OCI-LY1 (cell line): Measurements from ENCODE around the gene POLD2.

ENCODE experiments used
- H2AFZ ChIP-seq: fragments of 200-600 bp; sonication (generic), shearing (Covaris generic); 2 replicates; pipeline ENCODE4 v1.6.0; 2014; ENCODE audit warnings: antibody characterized with exemption, mild to moderate bottlenecking, low read length
- H3F3A ChIP-seq: fragments of 200-600 bp; sonication (generic), shearing (Covaris generic); 2 replicates; pipeline ENCODE4 v1.6.0; 2014; ENCODE audit warnings: mild to moderate bottlenecking, antibody characterized with exemption, low read length, moderate library complexity; ENCODE audit not compliant: insufficient read depth
- H3K27ac ChIP-seq: fragments of 200-600 bp; sonication (generic); 2 replicates; pipeline ENCODE4 v1.5.1; 2014; ENCODE audit warnings: low read length, mixed run types, mild to moderate bottlenecking, low read depth; ENCODE audit not compliant: poor library complexity, severe bottlenecking
- H3K27me3 ChIP-seq: fragments of 200-600 bp; sonication (generic); 2 replicates; pipeline ENCODE4 v1.6.0; 2014; ENCODE audit warnings: antibody characterized with exemption, mild to moderate bottlenecking, low read length, moderate library complexity; ENCODE audit not compliant: insufficient read depth
- H3K36me3 ChIP-seq: fragments of 200-600 bp; sonication (generic); 2 replicates; pipeline ENCODE4 v1.6.1; 2014; ENCODE audit warnings: mild to moderate bottlenecking, antibody characterized with exemption, low read length, moderate library complexity, mixed read lengths; ENCODE audit not compliant: insufficient read depth
- H3K4me1 ChIP-seq: fragments of 200-600 bp; sonication (generic); 2 replicates; pipeline ENCODE4 v1.5.1; 2014; ENCODE audit warnings: mild to moderate bottlenecking, low read length, moderate library complexity; ENCODE audit not compliant: insufficient read depth, severe bottlenecking
- H3K4me2 ChIP-seq: fragments of 200-600 bp; sonication (generic), shearing (Covaris generic); 2 replicates; pipeline ENCODE4 v1.6.1; 2014; ENCODE audit warnings: low read length
- H3K4me3 ChIP-seq: fragments of 200-600 bp; sonication (generic); 2 replicates; pipeline ENCODE4 v1.5.1; 2014; ENCODE audit warnings: low read length, low read depth, mild to moderate bottlenecking, mixed read lengths; ENCODE audit not compliant: poor library complexity, severe bottlenecking
- H3K79me2 ChIP-seq: fragments of 200-600 bp; shearing (Covaris generic); 2 replicates; pipeline ENCODE4 v1.6.1; 2016; ENCODE audit warnings: mixed run types, low read length, mixed read lengths; ENCODE audit not compliant: insufficient read depth
- H3K9ac ChIP-seq: fragments of 200-600 bp; sonication (generic), shearing (Covaris generic); 2 replicates; pipeline ENCODE4 v1.6.1; 2014; ENCODE audit warnings: mild to moderate bottlenecking, low read length, mixed read lengths
- H3K9me2 ChIP-seq: fragments of 200-600 bp; sonication (generic), shearing (Covaris generic); 2 replicates; pipeline ENCODE4 v1.6.1; 2014; ENCODE audit warnings: low read depth, mild to moderate bottlenecking, low read length, mixed read lengths
- H3K9me3 ChIP-seq: fragments of 200-600 bp; shearing (Covaris generic); 2 replicates; pipeline ENCODE4 v1.6.1; 2014; ENCODE audit warnings: low read length, mixed read lengths
- H4K20me1 ChIP-seq: fragments of 200-600 bp; sonication (generic), shearing (Covaris generic); 2 replicates; pipeline ENCODE4 v1.6.0; 2016; ENCODE audit warnings: mild to moderate bottlenecking, low read length; ENCODE audit not compliant: insufficient read depth
- CTCF ChIP-seq: fragments of 200-600 bp; sonication (generic), shearing (Covaris generic); IDR thresholded peaks from 2 replicates; pipeline ENCODE4 v1.5.1; 2017; ENCODE audit warnings: mild to moderate bottlenecking, antibody characterized with exemption, low read length, moderate library complexity, mixed read lengths
- EZH2 ChIP-seq: fragments of 200-600 bp; sonication (generic), shearing (Covaris generic); IDR thresholded peaks from 2 replicates; pipeline ENCODE4 v1.8.0; 2017; ENCODE audit warnings: borderline replicate concordance, mixed run types, mild to moderate bottlenecking, antibody characterized with exemption, low read length, moderate library complexity, mixed read lengths

The POLD2 gene

DNA sequence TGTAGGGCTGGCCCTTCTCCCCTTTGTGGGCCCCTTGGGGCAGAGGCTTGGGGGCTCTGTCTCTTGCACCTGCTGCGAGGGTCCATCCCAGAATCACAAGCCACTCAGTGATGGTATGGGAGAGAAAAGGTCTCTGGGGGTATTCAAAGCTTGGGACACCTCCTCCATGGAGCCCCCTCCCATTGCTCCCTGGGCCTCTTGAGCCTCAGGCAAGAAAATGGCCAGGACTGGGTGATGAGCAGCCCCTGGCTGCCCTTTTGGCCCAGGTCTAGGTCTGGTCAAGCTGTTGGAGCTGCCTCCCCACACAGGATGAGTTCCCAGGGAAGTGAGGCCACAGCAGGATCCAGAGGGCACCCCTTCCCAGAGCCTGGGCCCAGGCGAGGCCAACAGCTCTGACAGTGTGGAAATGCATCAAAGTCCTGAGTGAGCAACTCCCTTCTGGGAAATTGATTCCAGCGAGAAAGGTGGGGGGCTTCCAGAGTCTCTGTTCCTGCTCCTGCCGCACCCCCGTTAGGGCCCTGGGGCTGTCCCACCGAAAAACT, 21.1 kb upstream of the POLD2 start:
- Histone ChIP-seq H3K4me1 (no peaks in the 10 kb centered on the region), H3K27ac (no peak overlapping the region), H3K9ac (no peak overlapping the region), H3K36me3 (no peaks in the 10 kb centered on the region), H3F3A (no peaks in the 10 kb centered on the region), H3K4me3 (no peak overlapping the region), H3K9me3 (no peaks in the 10 kb centered on the region), H4K20me1 (no peaks in the 10 kb centered on the region), H2AFZ (no peak overlapping the region), H3K4me2 (no peak overlapping the region), H3K79me2 (no peaks in the 10 kb centered on the region), H3K9me2 (no peaks in the 10 kb centered on the region), H3K27me3 (no peaks in the 10 kb centered on the region)
- no peak for TF ChIP-seq EZH2
- no peak for TF ChIP-seq CTCF

DNA sequence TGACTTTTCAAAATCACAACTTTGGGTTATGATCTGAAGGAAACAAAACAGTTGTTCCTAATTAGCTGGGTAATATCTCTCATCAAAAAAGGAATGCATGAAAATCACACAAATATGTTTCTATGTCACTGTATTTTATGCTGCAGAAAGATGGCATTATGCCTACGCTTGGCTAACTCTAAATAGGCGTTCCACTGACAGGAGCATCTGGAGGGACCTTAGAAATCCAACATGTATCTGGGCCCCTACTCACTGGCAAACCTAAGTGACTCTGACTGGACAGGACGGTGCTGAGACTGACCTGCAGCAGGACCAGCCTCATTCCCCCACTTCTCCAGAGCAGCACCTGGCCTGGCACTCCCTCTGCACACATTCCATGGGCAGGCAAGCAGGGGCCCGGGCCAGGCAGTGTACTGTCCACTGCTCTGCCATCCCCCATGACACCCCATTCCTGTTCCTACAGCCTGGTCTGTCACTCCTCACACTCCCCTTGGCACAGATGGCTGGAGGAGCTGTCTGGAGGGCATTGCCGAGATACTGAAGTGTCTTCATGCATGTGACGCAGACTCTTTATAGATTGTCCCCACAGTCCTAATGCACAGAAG, 20.4 kb upstream of the POLD2 start:
- H3K4me3 ChIP-seq = no peak overlapping the region
- H3K4me2 ChIP-seq = no peak overlapping the region
- H3K9ac ChIP-seq = no peak overlapping the region
- H3K9me3 ChIP-seq = no peaks in the 10 kb centered on the region
- no peaks in the 10 kb centered on the region for H3K9me2 ChIP-seq
- no peaks in the 10 kb centered on the region for H3K4me1 ChIP-seq
- no peak overlapping the region for H3K27ac ChIP-seq
- no peaks in the 10 kb centered on the region for H3F3A ChIP-seq
- no peaks in the 10 kb centered on the region for H4K20me1 ChIP-seq
- H3K36me3 ChIP-seq = no peaks in the 10 kb centered on the region
- no peak for TF ChIP-seq CTCF
- no peak for TF ChIP-seq EZH2
- H3K79me2 ChIP-seq = no peaks in the 10 kb centered on the region
- no peak overlapping the region for H2AFZ ChIP-seq
- H3K27me3 ChIP-seq = no peaks in the 10 kb centered on the region; the same call in 1 of the 2 replicates

DNA sequence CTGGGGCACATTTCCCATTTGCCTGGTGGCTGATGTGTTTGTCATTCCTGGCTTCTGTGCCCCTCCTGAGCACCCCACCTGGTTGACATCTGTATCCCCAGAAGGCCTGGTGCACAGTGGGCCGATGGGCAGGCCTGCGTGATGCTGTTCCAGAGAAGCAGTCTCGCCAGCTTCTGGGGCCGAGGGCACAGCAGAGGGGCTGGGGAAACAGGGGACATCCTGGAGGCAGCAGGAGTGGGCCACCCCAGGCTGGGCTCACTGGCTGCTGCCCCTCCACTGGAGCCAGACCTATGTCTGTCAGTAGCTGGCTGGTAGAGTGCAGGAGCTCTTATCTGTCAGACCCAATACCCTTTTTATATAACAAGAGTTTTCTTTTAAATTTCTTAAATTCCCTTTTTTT, 18.7 kb upstream of the POLD2 start:
- no peaks in the 10 kb centered on the region for H3K79me2 ChIP-seq
- H3K36me3 ChIP-seq = no peaks in the 10 kb centered on the region
- no peaks in the 10 kb centered on the region for H3K4me1 ChIP-seq
- no peak overlapping the region for H3K4me2 ChIP-seq
- no peak overlapping the region for H3K9ac ChIP-seq
- TF ChIP-seq EZH2 (no peak), CTCF (no peak)
- no peaks in the 10 kb centered on the region for H3K9me3 ChIP-seq
- H3K4me3 ChIP-seq = no peak overlapping the region
- H3K27ac ChIP-seq = no peak overlapping the region
- no peaks in the 10 kb centered on the region for H4K20me1 ChIP-seq
- H2AFZ ChIP-seq = no peak overlapping the region
- no peaks in the 10 kb centered on the region for H3F3A ChIP-seq
- H3K27me3 ChIP-seq = no peaks in the 10 kb centered on the region; the same call in 1 of the 2 replicates
- H3K9me2 ChIP-seq = no peaks in the 10 kb centered on the region
